ENCODE results near the gene GALNS. TPM values are rescaled to one million over a fixed set of nuclear protein-coding genes. Genes with fewer than 3 reads are reported as not detected.
A peak's percentile ranks its signal among the peaks of the same experiment; 100 is the strongest.

Gene GALNS, protein sequence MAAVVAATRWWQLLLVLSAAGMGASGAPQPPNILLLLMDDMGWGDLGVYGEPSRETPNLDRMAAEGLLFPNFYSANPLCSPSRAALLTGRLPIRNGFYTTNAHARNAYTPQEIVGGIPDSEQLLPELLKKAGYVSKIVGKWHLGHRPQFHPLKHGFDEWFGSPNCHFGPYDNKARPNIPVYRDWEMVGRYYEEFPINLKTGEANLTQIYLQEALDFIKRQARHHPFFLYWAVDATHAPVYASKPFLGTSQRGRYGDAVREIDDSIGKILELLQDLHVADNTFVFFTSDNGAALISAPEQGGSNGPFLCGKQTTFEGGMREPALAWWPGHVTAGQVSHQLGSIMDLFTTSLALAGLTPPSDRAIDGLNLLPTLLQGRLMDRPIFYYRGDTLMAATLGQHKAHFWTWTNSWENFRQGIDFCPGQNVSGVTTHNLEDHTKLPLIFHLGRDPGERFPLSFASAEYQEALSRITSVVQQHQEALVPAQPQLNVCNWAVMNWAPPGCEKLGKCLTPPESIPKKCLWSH
- 9.2 and 18.3 TPM in 2 replicates for total RNA-seq

DNA sequence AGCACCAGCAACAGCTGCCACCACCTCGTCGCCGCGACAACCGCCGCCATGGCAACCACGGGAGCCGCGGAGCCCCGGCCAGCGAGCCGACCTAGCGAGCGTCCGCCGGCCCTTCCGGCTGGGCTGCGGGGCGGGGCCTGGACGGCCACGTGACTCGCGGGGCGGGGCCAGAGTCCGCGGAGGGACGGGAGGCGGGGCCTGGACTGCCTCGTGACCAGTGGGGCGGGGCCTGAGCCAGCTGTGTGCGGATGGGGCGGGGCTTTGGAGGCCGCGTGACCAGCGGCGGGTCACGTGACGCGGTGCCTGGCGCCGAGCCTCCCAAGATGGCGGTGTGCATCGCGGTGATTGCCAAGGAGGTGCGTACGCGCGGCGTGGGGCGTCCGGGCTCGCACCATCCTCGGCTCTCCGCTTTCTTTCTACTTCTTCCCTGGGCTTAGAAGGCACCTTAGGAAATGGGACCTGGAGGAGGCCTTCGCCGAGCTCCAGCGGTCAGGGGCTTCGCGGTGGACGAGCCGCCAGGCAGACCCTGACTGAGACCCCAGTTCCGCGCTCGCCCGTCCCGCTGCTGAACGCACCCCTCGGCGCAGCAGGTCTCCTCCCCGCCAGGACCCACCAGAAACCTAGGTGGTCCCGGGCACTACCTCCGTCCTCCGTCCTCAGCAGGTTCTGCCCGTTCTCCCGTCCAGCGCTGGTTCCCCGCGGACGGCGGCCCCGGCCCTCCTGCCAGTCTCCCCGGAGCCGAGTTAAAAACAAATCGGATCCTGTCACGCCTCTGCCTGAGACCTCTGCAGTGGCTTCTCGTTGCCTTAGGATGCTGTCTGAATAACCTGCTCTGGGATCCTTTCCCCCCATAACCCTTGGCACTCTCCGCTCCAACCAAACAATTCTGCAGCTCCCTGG, at the start of gene GALNS, which contains the start of gene TRAPPC2L:
GALNS (minus strand) TSS at position 120 of the 900 bp plus-strand sequence; CDS start at position 50, 70 bp downstream.
TRAPPC2L (plus strand) TSS at position 300 of the 900 bp plus-strand sequence; CDS start at position 324, 24 bp downstream.
- peak; percentile 20 for DNase-seq (ENCODE audit: low read depth)
- peak within 1 kb of the TSS; percentile 98 for H3K4me3 ChIP-seq (ENCODE audit: low read depth, low read length)
- TF ChIP-seq, protein P1, sequence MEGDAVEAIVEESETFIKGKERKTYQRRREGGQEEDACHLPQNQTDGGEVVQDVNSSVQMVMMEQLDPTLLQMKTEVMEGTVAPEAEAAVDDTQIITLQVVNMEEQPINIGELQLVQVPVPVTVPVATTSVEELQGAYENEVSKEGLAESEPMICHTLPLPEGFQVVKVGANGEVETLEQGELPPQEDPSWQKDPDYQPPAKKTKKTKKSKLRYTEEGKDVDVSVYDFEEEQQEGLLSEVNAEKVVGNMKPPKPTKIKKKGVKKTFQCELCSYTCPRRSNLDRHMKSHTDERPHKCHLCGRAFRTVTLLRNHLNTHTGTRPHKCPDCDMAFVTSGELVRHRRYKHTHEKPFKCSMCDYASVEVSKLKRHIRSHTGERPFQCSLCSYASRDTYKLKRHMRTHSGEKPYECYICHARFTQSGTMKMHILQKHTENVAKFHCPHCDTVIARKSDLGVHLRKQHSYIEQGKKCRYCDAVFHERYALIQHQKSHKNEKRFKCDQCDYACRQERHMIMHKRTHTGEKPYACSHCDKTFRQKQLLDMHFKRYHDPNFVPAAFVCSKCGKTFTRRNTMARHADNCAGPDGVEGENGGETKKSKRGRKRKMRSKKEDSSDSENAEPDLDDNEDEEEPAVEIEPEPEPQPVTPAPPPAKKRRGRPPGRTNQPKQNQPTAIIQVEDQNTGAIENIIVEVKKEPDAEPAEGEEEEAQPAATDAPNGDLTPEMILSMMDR (conservative IDR thresholded peaks at IDR 0.05; ENCODE audit: low read depth, low read length): no peak

DNA sequence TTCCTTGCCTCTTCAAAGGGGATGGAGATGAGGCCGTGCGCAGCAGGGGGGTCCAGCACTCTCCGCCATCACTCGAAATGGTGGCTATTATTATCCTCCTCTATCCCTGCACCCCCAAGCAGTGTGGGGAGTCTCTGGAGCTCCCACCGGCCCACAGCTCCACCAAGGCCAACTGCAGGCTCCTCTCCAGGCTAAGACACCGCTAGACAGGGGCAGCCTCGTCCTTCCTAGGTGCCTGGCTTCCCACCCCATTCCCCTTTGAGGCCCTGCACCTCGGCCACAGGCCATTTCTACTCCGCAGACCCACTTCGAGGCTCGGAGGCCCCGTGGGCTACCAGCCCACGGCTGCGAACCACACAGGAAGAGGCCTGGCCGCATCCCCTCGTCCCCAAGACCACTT, 49.3 kb upstream of the GALNS start:
- TF ChIP-seq, protein P1 (conservative IDR thresholded peaks at IDR 0.05; ENCODE audit: low read depth, low read length): no peak
- no peak overlapping the region for H3K4me3 ChIP-seq (ENCODE audit: low read depth, low read length)
- no peak for DNase-seq (ENCODE audit: low read depth)

DNA sequence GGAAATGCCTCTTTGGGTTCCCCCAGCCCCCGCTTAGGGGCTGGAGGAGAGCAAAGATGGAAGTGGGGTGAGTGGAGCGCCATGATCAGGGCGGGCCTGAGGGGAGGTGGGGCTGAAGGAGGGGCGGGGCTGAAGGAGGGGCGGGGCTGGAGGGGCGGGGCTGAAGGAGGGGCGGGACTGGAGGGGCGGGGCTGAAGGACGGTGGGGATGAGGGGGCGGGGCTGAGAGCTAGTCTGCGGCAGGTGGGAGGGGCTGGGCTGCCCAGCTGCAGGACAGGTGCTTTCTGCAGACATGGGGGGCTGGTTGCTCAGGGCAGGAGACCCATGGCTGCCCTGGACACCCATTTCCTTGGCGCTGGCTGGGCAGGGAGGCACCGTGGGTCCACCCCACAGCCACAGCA, 48.8 kb upstream of the GALNS start:
- no peak overlapping the region for H3K4me3 ChIP-seq (ENCODE audit: low read depth, low read length)
- TF ChIP-seq, protein P1 (conservative IDR thresholded peaks at IDR 0.05; ENCODE audit: low read depth, low read length): no peak
- no peak for DNase-seq (ENCODE audit: low read depth)

DNA sequence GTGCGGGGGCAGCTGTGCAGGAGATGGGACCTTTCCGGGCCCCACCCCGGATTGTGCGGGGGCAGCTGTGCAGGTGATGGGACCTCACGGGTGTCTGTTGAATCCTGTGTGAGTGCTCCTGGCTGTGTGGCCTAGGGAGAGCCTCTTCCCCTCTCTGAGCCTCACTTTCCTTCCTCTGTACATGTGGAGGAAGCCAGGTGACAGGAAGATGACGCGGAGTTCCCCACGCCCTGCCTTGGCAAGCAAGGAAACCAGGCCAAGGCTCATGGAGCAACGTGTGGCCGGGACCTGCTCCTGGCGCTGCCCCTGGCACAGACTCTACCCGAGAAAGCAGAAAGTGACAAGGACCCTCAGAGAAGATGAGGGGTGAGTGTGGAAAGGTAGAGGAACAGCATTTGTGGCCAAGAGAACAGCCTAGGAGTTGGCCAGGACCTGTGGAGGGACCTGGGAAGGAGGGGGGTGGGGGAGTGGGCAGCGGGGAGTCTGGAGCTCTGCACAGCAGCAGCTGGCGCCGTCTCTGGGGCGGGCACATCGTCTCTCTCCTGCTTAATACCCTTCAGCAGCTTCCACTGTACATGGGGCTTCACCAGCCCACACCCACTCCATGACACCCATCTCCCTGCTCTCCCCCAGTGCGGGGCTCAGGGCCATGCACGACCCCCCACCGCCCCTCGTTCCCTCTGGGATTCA, 48.1 kb upstream of the GALNS start:
- DNase-seq (ENCODE audit: low read depth): no peak
- TF ChIP-seq, protein P1 (conservative IDR thresholded peaks at IDR 0.05; ENCODE audit: low read depth, low read length): no peak
- no peak overlapping the region for H3K4me3 ChIP-seq (ENCODE audit: low read depth, low read length)

DNA sequence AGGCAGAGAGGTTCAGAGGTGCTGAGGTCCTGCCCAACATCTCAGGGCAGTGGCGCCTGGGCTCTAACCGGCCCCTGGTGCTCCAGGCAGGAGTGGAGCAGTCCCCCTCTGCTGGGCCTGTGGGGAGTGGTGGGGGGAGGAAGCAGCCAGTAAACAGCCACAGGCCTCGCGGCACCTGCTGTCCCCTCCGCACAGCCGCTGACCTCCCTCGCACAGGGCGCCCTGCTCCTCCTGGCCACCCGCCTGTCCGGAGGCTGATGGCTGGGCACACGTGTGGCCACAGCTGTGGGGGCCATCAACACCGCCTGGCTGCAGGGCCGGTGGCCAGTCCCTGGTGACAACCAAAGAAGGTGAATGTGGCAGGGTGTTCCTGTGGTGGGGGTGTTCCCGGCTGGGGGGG, 46.5 kb upstream of the GALNS start:
- no peak overlapping the region for H3K4me3 ChIP-seq (ENCODE audit: low read depth, low read length)
- TF ChIP-seq, protein P1 (conservative IDR thresholded peaks at IDR 0.05; ENCODE audit: low read depth, low read length): no peak
- no peak for DNase-seq (ENCODE audit: low read depth)

DNA sequence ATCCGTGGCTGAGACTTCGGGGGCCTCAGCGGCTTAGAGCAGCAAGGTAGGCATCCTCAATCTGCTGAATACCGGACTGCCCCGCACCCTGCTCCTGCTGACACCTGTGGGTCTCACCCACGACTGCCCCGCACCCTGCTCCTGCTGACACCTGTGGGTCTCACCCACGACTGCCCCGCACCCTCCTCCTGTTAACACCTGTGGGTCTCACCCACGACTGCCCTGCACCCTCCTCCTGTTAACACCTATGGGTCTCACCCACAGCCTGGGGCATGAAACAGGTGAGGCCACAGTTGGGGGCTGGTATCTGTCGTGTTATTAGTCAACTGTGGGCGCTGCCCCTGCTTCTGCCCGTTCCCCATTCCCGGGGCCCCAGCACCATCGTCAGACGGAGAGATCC, 46.0 kb upstream of the GALNS start:
- TF ChIP-seq, protein P1 (conservative IDR thresholded peaks at IDR 0.05; ENCODE audit: low read depth, low read length): no peak
- H3K4me3 ChIP-seq (ENCODE audit: low read depth, low read length): no peak overlapping the region
- no peak for DNase-seq (ENCODE audit: low read depth)

Measured in epithelial cell of proximal tubule (primary cell).